HG02943 (cell line): ENCODE measurements around the gene CCDC141.
"Not testable (repeated sequence)": the region's sequence is repeated elsewhere in the genome, so short reads cannot be mapped to it uniquely, and the experiment has no call there.

ENCODE experiments used
- ATAC-seq: cut with Tn5 transposase; IDR thresholded peaks from one replicate; pipeline ENCODE4 v1.9.1; 2021; ENCODE audit warnings: mild to moderate bottlenecking, low read depth, moderate library complexity; ENCODE audit not compliant: unreplicated experiment

CCDC141 gene, protein sequence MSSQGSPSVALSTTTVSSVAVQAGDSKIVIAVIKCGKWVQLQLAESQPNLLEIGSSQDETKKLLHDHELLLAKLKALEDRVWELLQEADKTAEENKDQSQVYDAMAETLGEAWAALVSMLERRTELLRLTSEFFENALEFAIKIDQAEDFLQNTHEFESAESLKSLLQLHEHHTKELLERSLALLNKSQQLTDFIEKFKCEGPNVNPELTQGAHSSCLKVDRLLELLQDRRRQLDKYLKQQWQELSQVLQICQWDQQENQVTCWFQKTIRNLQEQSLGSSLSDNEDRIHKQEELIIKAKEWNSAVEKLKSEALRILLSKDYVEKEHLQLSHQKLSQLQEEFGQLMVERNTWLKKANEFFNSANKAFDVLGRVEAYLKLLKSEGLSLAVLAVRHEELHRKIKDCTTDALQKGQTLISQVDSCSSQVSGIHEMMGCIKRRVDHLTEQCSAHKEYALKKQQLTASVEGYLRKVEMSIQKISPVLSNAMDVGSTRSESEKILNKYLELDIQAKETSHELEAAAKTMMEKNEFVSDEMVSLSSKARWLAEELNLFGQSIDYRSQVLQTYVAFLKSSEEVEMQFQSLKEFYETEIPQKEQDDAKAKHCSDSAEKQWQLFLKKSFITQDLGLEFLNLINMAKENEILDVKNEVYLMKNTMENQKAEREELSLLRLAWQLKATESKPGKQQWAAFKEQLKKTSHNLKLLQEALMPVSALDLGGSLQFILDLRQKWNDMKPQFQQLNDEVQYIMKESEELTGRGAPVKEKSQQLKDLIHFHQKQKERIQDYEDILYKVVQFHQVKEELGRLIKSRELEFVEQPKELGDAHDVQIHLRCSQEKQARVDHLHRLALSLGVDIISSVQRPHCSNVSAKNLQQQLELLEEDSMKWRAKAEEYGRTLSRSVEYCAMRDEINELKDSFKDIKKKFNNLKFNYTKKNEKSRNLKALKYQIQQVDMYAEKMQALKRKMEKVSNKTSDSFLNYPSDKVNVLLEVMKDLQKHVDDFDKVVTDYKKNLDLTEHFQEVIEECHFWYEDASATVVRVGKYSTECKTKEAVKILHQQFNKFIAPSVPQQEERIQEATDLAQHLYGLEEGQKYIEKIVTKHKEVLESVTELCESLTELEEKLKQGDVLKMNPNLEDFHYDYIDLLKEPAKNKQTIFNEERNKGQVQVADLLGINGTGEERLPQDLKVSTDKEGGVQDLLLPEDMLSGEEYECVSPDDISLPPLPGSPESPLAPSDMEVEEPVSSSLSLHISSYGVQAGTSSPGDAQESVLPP (N-terminal part only)

DNA sequence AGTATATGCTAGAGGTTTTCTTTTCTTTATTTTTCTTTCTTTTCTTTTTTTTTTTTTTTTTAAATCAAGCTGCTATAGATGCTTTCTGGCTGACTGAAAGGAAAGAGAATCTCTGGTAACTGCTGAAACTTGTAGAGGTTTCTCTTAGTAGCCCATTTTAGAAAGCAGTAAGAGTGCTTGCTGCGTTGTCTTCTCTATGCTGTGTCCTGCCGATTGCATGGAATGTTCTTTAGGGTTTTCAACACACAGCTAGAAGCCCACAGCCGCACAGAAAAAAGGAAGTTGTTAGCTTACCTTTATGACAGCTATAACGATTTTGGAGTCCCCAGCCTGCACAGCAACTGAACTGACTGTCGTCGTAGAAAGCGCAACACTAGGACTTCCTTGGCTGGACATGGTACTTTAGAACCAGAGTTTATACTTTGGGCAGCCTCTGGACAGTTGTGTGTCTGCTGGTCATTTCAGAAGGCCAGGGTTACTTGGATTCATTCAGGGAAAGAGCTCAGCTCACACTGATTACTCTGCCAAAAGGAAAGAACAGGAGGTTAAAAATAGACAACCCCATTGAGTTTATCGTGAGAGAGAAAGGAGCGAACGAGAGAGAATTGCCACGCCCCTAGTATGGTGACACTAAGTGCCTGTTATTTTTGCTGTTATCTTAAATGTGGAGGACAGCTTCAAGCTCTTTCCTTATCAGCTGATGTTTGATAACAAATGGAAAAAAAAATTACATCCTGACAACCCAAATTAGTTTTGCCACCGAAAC lies at the start of gene CCDC141:
TSS of gene CCDC141 (minus strand) at position 592 of the 766 bp plus-strand sequence. CDS start at position 396, 196 bp downstream.
- peak; percentile 61 for ATAC-seq

DNA sequence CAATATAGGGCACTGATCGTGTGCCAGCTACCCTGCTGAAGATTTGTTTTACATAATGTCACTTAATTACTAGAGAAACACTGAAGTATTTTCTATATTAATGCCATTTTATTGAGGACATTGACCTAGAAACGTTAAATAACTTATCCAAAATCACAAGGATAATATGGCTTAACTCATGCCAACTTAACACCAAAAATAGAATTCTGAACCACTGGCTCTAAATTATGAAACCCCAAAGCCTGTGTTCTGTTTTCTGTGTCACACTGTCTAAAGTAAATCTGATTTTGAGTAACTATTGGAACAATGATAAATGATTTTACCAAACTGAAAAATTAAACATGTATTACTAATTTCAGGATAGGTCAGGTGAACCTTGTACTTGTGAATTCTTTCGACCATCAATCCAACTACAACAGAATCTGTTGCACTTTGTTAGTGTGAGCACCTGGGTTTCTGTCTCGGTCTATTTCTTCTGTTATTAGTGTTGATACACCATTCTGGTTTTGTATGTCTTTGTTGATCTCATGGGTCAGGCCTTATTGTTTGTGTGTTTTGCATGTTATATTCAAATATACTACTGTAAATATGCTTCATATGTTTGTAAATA lies 48.2 kb upstream of the CCDC141 start:
- ATAC-seq: no peak

DNA sequence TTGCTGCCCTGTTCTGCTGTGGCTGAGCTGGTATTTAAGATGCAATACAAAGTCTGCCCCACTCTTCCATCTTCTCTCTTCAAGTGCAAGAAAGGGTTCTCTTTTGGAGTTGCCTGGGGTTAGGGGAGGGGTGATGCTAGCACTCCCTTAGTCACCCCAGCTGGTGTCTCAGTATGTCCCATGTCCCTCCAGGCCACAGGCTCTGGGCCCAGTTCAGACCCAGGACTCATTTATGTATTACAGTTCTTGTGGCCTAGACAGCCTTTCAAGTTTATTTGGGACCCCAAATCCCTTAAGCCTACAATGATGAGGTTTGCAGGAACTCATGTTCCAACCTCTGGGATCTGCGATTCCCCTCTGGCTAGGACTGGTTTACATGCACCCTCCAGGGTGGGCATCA lies 47.2 kb upstream of the CCDC141 start:
- ATAC-seq: no peak

DNA sequence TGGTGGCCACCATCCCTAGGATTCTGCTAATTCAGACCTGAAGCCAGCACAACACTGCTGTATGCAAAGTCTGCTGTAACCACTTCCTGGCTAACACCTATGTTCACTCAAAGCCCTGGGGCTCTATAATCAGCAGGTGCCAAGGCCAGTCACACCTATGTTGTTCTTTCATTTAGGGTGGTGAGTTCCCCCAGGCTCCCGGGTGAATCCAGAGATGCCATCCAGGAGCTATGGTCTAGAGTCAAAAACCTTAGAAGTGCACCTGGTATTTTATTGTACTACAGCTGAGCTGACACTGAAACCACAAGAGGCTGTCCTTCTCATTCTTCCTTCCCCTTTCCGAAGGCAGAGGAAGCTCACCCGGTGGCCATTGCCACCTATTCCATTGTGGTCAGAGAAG lies 46.2 kb upstream of the CCDC141 start:
- peak; percentile 99 for ATAC-seq

DNA sequence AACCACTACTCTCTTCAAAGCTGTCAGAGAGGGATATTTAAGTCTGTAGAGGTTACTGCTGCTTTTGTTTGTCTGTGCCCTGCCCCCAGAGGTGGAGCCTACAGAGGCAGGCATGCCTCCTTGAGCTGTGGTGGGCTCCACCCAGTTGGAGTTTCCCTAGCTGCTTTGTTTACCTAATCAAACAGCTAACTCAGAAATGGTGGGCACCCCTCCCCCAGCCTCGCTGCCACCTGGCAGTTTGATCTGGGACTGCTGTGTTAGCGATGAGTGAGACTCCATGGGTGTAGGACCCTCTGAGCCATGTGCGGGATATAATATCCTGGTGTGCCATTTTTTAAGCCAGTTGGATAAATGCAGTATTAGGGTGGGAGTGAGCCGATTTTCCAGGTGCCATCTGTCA lies 43.0 kb upstream of the CCDC141 start:
- not testable (repeated sequence) for ATAC-seq

DNA sequence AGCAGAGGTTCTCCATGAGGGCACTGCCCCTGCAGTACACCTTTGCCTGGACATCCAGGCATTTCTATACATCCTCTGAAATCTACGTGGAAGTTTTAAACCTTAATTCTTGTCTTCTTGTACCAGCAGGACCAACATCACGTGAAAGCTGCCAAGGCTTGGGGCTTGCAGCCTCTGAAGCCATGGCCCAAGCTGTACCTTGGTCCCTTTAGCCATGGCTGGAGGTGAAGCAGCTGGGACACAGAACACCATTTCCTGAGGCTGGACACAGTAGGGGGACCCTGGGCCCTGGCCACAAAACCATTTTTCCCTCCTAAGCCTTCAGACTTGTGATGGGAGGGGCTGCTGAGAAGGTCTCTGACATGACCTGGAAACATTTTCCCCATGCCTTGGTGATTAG lies 32.8 kb upstream of the CCDC141 start:
- no peak for ATAC-seq

DNA sequence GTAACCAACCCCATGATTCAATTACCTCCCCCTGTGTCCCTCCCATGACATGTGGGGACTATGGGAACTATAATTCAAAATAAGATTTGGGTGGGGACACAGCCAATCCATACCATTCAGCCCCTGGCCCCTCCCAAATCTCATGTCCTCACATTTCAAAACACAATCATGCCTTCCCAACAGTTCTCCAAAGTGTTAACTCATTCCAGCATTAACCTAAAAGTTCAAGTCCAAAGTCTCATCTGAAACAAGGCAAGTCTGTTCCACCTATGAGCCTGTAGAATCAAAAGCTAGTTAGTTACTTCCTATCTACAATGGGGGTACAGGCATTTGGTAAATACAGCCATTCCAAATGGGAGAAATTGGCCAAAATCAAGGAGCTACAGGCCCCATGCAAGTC lies 32.0 kb upstream of the CCDC141 start:
- no peak for ATAC-seq

DNA sequence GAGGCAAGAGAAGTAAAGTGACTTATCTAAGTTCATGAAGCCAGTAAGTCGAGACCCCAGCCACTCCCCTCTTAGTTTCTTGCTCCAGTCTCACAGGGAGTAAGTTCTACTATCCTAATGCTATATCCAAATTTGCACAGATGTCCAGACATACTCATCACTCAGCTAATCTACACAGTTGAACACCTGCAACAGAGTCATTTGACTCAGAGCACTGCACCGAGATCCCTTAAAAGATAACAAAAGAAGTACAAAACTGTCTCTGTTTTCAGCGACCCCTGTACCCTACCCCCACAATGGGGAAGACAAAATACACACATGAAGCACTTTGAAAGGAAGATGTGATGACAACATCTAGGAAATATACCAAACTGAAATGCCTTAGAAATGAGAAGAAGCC lies 22.6 kb upstream of the CCDC141 start:
- ATAC-seq: no peak

DNA sequence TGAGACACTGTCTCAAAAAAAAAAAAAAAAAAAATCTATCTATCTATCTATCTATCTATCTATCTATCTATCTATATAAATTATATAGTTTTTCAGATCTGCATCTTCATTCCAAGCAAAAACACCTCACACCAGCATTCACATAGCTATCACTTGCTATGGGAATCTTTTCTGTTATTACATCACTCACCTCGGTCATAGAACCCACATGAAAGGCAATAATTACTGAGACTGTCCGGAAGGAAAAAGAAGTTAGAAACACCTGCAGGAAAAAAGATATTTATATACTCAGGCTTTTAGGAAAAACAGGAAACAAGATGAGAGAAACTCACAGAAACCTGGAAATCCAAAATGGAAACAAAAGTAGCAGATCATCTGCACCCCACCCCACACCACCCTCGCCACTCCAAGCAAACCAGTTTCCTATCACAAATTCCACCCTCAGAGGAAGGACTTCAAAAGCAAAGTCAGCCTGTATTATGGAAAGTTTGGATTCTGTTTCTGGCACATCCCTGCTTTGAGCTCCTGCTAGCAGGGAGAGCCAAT lies 21.9 kb upstream of the CCDC141 start:
- no peak for ATAC-seq

DNA sequence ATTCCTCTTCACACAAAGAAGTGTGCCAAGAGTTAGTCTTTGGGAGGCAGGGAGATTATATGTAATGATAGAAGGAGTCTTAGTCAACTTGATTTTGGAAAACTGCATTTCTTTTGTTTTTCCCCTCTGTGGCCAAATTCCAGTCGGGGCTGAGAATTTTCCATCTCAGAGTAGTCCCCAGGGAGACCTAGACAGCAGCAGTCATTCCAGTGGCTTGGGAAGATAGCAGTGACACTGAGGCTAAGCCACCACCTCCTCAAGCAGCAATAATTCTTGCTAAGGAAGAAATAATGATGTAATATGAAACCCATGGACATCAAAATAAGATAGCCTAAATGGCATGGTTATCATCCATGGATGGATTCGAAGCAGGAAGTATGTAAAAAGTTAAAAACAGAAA lies 21.0 kb upstream of the CCDC141 start:
- ATAC-seq: no peak

DNA sequence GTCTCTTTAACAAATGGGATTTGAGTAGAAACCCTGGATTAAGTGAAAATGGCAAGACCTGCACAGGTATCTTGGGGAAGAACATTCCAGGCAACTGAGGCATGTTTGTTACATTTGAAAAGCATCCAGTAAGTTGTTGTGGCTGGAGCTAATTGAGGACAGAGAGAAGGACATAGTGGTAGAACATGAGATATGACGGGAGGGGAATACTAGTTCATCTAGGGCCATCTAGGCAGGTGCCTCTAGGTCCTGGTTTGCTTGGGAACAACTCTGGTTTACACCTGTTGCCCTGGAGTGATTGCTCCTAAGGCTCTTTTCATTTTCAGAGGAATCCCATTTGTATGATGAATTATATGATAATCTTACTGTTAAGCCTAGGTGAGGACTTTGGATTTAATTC lies 19.7 kb upstream of the CCDC141 start:
- no peak for ATAC-seq

DNA sequence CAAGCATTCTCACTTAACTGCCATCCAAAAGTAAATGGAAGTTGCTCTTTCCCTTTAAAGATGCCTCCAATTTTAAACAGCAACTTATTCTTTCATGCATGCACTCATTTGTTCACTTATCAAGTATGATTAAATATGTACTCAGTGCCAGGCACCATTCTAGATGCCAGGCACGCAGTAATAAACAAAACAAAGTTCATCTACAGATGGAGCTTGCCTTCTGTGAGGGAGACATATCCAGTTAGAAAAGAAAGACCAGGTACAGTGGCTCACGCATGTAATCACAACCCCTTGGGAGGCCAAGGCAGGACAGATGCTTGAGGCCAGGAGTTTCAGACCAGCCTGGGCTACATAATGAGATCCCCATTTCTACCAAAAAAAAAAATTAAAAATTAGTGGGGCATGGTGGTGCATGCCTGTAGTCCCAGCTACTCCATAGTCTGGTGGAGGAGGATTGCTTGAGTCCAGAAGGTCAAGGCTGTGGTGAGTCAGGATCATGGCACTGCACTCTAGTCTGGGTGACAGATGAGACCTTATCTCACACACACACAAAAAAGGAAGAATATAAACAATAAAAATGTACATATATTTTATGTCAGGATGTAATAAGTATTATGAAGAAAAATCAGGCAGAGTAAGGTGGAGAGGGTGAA lies 19.2 kb upstream of the CCDC141 start:
- no peak for ATAC-seq

DNA sequence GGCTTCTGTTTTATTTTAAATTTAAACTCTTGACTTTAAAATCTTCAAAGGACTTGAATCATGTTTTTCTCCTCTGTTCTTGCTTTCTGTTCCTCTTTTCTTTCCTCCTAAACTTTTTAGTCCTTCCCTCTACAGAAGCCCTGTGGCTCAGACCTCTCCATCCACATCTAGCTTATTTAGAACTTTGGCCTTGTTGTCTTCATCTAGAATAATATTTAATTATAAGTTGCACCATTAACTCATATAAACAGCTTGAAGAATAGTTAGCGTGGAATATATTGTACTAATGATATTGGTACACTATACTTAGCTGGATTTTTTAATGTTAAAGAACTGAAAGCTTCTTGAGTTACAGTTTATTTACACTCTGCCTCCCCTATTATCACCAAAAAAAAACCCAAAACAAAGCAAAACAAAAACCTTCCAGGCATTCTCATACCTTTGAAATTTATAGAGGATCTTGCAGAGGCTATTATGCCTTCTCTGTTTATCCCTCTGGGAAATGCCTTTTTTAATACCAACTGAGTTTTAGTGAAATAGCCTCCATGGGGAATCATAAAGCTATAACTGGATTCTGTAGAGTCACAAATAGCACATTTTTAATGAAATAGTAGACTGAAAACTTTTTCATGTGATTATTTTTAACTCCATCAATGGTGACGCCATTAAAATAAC lies 9.2 kb upstream of the CCDC141 start:
- ATAC-seq: peak; percentile 69

DNA sequence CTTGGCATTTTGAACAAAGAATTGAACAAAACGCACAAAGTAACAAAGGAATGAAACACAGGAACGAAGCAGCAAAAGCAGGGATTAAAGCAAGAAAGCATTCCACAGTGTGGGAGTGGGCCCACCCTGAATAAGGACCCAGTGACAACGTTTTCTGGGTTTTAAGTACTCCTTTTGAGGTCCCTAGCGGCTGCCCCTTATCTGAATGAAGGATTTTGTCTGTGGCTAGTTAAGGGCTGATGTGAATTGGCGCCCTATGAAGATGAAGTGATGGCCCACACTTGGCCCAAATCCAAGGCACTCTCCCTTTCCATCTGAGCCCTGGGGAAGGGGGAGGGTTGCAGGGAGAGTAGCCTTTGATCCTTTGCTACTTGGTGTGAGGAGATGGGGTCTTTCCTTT lies 7.8 kb upstream of the CCDC141 start:
- ATAC-seq: no peak

DNA sequence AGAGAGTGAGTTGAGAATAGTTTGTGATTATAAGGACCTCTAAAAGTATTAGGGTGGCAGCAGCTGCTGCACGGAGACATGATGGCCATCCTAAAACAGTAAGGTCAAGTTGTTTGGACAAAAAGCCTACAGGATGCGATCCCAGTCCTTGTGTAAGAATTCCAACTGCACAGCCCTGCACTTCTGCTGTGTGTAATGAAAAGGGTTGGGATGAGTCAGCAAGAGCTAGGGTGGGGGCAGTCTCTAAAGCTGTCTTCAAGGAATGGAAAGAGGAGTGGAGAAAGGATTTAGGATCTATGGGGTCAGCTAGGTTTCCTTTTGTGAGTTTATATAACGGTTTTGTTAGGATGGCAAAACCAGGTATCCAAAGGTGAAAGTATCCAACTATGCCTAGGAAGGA lies 3.6 kb upstream of the CCDC141 start:
- not testable (repeated sequence) for ATAC-seq

DNA sequence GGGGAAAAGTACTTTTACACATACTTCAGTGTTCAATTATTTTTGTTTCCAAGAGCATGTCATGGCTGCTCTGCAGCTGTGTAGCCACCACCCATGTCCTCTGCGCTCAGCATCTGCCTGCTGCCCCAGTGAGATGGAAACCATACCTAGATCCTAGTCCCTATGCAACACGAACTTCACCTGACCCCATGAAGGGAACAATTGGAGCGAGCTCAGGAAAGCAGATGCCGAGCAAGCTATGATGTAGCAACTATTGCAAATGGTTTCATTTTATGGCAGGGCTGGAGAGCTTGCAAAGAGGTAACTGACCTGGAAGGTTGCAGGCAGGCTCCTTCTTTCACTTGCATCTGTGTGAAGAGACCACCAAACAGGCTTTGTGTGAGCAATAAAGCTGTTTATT lies 1.3 kb upstream of the CCDC141 start:
- ATAC-seq: no peak

DNA sequence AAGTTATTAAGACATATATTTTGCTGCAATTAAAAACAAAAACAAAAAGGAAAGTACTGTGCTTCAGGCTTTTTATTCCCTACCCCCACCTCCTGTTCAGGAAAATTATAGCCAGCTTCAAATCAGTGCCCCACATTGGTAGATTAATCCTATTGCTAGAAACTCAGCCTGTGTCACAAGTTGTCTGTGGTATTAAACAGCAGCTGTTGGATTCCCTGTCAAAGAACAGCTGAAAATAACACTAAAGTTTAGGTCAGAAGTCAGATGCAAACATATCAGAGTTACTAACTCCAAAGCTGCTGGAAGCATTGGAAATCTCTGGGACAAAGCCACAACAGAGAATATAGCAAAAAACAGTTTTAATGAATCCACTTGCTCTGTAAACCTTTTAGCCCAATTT lies 818 bp upstream of the CCDC141 start:
- ATAC-seq: no peak

DNA sequence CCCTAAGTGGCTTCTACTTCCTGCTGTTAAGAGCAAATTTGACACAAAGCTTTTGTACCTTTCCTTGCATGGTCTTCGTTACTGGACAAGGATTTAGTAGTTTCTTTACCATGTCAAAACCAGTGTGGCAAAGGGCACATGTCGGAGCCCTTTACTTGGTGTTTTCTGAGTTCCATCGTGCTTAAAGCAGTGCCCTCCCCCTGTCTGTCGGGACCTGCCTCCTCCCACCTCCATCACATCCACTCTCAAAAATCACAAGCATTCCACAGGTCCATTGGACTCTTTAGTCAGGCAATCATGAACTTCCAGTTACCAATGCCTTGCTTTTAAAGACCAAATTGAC lies 763 bp downstream of the CCDC141 start:
- peak; percentile 28 for ATAC-seq
